SKM-1 treated with dmso at 0.1 percent for 144 hours (cell line): ENCODE data around the gene LPP.
"Not testable (repeated sequence)": the region's sequence is repeated elsewhere in the genome, so short reads cannot be mapped to it uniquely, and the experiment has no call there.

Experiments used
- DNase-seq: peaks from one replicate; lab custom pipeline; 2025; ENCODE audit not compliant: unreplicated experiment; lab: John Stamatoyannopoulos, UW

Gene LPP

DNA sequence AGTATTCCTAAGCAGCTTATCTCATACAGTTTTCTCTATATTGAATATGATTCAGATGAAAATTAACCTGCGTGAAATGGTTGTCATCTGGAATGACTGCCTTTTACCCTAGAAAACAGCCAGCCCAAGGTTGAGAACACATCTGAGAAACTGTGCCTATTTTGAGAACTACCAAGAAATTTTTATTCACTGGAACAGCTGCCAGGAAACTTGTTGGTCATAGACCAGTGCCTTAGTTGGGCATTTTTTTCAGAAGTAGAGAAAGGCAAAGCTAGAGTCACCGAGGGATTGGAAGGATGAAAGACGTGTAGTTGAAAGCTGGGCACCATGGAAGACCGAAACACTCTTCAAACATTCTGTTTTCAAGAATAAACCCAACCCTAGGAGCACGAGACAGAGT lies 277.1 kb downstream of the LPP start:
- DNase-seq, result no peak

GRCh38 chr3:188431553-188431952 lies 277.6 kb downstream of the LPP start:
- peak; percentile 67 for DNase-seq

- DNase-seq, result peak; percentile 75
Observed at GRCh38 chr3:188432802-188433520, 279.0 kb downstream of the LPP start.

DNA sequence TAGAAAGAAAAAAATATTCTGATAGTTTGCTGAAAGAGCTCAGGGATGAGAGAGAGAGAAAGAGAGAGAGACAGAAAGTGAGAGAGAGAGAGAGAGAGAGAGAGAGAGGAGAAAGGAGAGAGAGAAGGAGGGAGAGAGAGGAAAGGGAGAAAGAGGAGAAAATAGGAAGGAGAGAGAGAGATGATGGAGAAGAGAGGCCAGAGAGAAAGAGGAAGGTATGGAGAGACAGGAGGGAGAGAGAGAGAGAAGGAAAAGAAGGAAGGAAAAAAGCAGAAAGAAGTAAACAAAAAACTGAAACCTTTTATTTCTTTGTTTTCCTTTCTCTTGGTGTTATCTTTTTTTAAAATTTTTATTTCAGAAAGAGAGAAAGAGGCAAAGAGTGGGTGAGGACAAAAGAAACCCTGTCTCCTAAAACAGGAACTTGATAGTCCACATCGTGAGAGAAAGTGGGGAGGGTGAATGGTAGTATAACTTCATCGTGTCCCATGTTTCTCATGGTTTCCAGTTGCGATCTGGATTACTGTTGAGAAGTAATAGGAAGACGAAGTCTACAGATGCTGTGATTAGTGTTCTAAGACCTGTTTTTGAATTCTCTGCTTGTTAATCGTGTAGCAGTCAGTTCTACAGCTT lies 279.7 kb downstream of the LPP start:
- DNase-seq, result peak; percentile 36

- DNase-seq, result no peak
Observed at GRCh38 chr3:188434594-188434993, 280.6 kb downstream of the LPP start.

- DNase-seq, result no peak
Observed at GRCh38 chr3:188435266-188435665, 281.3 kb downstream of the LPP start.

- no peak for DNase-seq
Observed at GRCh38 chr3:188437926-188438325, 284.0 kb downstream of the LPP start.

GRCh38 chr3:188439080-188439479 lies 285.1 kb downstream of the LPP start:
- peak; percentile 86 for DNase-seq

GRCh38 chr3:188440340-188440972 lies 286.5 kb downstream of the LPP start:
- DNase-seq, result no peak

GRCh38 chr3:188442430-188442829 lies 288.5 kb downstream of the LPP start:
- no peak for DNase-seq

DNA sequence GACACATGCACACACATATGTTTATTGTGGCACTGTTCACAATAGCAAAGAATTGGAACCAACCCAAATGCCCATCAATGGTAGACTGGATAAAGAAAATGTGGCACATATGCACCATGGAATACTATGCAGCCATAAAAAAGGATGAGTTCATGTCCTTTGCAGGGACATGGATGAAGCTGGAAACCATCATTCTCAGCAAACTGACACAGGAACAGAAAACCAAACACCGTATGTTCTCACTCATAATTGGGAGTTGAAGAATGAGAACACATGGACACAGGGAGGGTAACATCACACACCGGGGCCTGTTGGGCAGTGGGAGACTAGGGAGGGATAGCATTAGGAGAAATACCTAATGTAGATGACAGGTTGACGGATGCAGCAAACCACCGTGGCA lies 291.2 kb downstream of the LPP start:
- not testable (repeated sequence) for DNase-seq

GRCh38 chr3:188446014-188446413 lies 292.1 kb downstream of the LPP start:
- no peak for DNase-seq

- no peak for DNase-seq
Observed at GRCh38 chr3:188446766-188447165, 292.8 kb downstream of the LPP start.

DNA sequence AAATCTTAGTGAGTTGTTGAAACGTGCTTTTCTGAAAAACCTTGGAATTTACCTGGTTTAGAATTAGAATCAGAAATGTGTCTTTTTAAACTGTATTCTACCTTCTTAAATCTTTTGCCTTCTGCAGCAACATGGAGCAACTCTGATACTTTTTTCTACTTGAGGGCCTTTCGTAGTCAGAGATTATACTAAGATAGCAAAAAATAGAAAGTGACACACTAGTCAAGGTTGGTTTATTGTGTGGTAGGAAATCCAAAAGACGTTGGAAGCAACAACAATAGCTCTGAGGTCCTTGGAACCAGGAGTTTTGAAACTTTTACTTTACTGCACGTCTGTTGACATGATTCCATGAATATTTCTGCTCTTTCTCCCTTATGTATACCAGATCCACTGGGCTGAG lies 294.9 kb downstream of the LPP start:
- DNase-seq, result no peak

GRCh38 chr3:188449421-188449820 lies 295.5 kb downstream of the LPP start:
- no peak for DNase-seq

DNA sequence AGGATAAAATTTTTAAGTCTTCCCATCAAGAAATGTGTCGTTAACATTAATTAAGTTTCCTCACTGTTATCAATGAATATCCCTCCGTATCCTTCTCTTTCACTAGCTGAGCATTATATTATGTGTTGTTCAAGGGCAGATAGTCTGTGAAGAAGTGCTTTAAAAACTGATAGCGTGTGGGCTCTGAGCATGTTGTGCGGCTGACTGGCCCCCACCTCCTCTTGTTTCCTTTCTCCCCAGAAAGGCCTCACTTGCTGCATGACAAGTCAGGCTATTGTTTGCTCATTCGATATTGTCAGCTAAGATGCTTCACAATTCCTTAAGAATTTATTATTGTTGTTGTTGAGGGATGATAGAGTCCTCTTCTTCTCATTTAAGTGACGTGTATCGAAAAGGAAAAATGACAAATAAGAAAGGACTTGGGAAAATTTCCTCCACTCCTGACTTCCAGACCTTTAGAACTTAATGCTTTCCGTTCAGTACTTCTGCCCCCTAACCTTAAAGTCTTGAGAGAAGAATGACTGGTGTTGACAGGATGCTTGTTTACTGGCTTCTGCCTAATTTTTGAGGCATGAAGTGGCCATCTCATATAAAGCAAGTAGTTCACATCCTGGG lies 298.3 kb downstream of the LPP start:
- DNase-seq, result no peak

GRCh38 chr3:188453431-188454384 lies 299.8 kb downstream of the LPP start:
- DNase-seq, result no peak

DNA sequence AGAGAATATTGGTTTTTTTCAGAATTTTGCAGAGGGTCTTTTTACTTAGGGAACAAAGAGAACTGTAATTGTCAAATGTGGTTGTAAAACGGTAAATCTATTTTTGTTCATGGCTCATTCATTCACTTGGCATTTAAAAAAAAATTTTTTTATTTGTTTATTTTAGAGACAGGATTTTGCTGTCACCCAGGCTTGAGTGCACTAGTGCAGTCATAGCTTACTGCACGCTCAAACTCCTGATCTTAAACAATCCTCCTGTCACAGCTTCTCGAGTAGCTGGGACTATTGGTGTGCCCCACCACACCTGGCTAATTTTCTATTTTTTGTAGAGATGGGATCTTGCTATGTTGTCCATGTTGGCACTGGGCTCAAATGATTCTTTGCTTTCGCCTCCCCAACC lies 301.8 kb downstream of the LPP start:
- no peak for DNase-seq

DNA sequence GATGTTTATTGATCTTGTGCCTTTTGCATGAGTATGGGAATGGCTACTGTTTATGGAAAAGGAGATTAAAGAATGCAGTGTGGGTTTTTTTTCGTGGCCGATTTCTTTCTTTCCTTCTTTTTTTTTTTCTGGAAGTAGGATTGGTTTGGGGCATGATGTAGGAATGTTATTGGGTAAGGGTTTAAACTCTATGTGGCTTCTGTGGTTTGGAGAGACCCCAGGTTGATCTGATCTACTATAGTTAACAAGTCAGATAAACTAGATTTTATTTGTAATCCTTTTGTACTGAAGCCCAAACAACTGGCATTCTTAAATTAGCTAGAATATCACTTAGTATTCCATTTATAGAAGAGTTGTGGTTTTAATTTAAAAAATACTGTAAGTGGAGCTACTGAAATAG lies 304.8 kb downstream of the LPP start:
- DNase-seq, result no peak

DNA sequence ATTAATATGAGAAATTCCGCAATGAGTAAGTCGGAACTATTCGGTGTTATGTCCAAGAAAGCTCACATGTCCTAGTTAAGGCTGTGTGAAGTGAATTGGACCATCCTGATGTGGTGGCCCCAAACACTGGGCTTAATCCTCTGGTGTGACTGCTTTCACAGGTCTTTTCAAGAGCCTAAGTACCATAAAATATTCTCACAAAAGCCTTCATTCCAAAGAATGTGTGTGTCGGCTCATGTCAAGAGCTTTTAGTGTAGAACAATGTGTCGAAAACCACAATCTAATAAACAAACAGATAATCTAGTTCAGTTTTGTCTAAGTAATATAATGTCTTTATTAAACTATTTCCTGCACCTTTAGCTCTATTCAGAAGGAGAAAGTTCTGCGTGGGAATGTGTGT lies 311.4 kb downstream of the LPP start:
- no peak for DNase-seq

GRCh38 chr3:188468196-188468595 lies 314.2 kb downstream of the LPP start:
- DNase-seq, result no peak
